Suppressor macrophage treated with lipopolysaccharide for 1 hour (primary cell): ENCODE data around the gene WIPF1.

Experiments
- DNase-seq, 3 donors: peaks; one replicate each; pipeline ENCODE4 v3.0.0-alpha.2; 2020 to 2022

WIPF1 gene

GRCh38 chr2:174621323-174621722, 23.7 kb upstream of the WIPF1 start:
- peak; percentile 30 to 47 (median 33) for DNase-seq

- DNase-seq = no peak
Measured at GRCh38 chr2:174618179-174618578, 20.6 kb upstream of the WIPF1 start.

- DNase-seq = no peak
Measured at GRCh38 chr2:174617718-174618117, 20.1 kb upstream of the WIPF1 start.

GRCh38 chr2:174617120-174617519, 19.5 kb upstream of the WIPF1 start:
- no peak for DNase-seq

- peak in 1 of 3 donors; percentile 22 for DNase-seq
Measured at GRCh38 chr2:174615871-174616436, 18.4 kb upstream of the WIPF1 start.

GRCh38 chr2:174614261-174614660, 16.7 kb upstream of the WIPF1 start:
- no peak for DNase-seq

- DNase-seq = no peak
Measured at GRCh38 chr2:174613531-174613930, 15.9 kb upstream of the WIPF1 start.

GRCh38 chr2:174612970-174613369, 15.4 kb upstream of the WIPF1 start:
- no peak for DNase-seq

- DNase-seq = no peak
Measured at GRCh38 chr2:174611854-174612253, 14.2 kb upstream of the WIPF1 start.

- DNase-seq = no peak
Measured at GRCh38 chr2:174611006-174611405, 13.4 kb upstream of the WIPF1 start.

- peak; percentile 33 to 43 (median 36) for DNase-seq
Measured at GRCh38 chr2:174610243-174610995, 12.8 kb upstream of the WIPF1 start.

- no peak for DNase-seq
Measured at GRCh38 chr2:174609261-174609660, 11.7 kb upstream of the WIPF1 start.

- no peak for DNase-seq
Measured at GRCh38 chr2:174608866-174609214, 11.2 kb upstream of the WIPF1 start.

- DNase-seq = no peak
Measured at GRCh38 chr2:174607989-174608865, 10.6 kb upstream of the WIPF1 start.

- no peak for DNase-seq
Measured at GRCh38 chr2:174607584-174607983, 10.0 kb upstream of the WIPF1 start.

- no peak for DNase-seq
Measured at GRCh38 chr2:174606336-174606735, 8.7 kb upstream of the WIPF1 start.

GRCh38 chr2:174605687-174606086, 8.1 kb upstream of the WIPF1 start:
- peak in 2 of 3 donors; percentile 18 to 37 for DNase-seq

GRCh38 chr2:174603280-174603679, 5.7 kb upstream of the WIPF1 start:
- peak; percentile 68 to 71 (median 71) for DNase-seq

GRCh38 chr2:174602745-174603144, 5.1 kb upstream of the WIPF1 start:
- no peak for DNase-seq

GRCh38 chr2:174600349-174600748, 2.7 kb upstream of the WIPF1 start:
- peak; percentile 82 to 95 (median 92) for DNase-seq

- no peak for DNase-seq
Measured at GRCh38 chr2:174599310-174599921, 1.8 kb upstream of the WIPF1 start.

- DNase-seq = no peak
Measured at GRCh38 chr2:174597009-174597344, 627 bp downstream of the WIPF1 start.

GRCh38 chr2:174595891-174596397, 1.7 kb downstream of the WIPF1 start:
- peak in 1 of 3 donors; percentile 19 for DNase-seq
